Activated CD4-positive, CD25-positive, alpha-beta regulatory T cell treated with anti-CD3 and anti-CD28 coated beads, Interleukin-2, amount 50 U/mL, for 16 hours (primary cell): ENCODE measurements around the gene NKIRAS2.
A peak's percentile ranks its signal among the peaks of the same experiment; 100 is the strongest.
"Not testable (repeated sequence)": the region's sequence is repeated elsewhere in the genome, so short reads cannot be mapped to it uniquely, and the experiment has no call there.

Experiments used
- DNase-seq: peaks from one replicate; pipeline ENCODE4 v3.0.0-alpha.2; 2020; ENCODE audit warnings: low read depth, low spot score

NKIRAS2 gene

DNA sequence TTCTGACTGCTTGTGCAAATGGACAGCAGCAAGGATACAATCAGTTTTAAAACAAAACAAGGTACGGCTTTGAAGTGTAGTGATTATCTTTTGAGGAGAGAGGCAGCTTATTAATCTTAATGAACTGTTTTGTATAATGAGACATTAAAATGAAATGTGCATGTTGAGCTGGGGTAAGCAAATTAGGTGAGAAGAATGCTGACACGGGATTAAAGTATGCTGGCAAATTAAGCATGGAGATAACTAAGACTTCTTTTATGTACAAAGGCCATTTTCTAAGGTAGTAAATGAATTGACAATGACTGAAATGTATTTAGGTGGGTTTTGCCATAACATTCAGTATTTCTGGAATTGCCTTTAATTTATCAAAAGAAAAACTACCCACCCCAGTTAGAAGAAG lies 21.4 kb upstream of the NKIRAS2 start:
- DNase-seq = no peak

DNA sequence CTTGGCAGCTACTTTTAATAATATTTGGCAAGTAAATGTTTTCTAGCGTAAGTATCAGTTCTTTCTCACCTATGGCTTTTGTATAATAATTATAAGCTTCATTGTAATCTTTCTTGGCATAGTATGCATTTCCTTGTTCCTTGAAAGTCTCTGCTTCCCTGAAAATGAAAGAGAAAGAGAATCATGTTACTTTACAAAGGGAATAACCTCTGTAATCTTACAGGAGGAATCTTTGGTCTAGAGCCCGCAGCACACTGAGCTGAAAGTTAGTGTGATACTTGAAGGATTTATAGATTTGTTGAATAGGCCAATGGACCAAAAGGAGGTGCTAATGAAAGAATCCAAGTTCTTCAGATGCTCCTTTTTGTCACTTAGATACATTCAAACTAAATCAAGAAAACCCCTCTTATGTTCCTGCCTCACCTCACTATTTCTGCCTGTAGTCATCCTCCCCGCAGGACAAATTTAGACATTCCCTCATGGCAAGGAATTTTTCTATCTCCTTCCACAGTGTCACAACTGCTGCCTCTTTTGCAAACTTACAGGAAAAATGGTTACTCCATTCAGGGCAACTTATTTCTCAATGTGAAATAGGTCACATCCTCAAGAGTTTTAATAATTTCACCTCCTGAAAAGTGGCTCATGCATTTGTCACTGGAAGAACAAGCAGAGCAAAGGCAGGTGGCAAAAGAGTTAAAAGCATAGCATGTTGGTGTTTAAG lies 19.3 kb upstream of the NKIRAS2 start:
- DNase-seq = no peak

DNA sequence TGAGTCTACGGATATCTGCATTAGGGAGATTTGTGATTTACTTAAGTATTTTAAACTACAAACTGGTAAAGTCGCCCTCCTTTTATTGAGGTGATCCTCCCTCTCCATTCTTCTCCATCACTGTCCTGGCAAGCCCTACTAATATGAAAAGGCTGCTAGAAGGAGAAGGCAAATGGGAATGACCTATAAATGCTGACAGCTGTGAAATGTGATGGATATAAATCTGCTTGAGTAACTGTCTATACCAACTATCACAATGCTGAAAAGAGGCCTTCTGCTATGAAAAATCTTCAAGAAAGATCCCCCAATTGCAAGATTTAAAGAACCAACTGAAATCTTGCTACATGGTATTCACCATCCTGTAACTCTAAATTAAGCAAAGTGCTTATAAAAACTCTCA lies 18.2 kb upstream of the NKIRAS2 start:
- no peak for DNase-seq

DNA sequence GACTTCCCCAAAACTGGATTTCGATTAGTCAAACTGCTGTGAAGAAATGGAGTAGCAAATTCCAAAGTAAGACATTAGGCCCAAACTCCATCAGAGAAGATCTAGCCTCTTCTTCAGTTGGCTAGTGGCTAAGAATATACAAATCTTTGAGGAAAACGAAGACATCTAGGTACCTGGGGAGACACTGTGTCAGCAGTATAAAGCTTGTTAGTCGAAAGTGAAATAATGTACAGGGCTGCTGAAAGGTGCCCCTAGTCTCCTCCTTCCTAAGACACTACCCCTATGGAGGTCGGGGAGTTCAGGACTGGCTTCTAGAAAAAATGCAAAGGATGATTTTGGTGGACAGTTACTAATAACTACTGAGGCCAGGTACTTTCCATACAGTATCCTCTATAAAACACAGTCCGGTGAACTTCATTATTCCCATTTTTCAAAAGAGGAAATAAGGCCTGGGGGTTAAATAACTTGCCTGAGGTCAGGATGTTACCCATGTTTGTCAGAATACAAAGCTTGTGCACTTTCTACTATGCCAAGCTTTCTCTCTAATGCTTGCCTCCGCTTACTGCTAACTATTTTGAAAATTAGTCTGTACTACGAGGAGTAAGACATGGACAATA lies 17.6 kb upstream of the NKIRAS2 start:
- no peak for DNase-seq

DNA sequence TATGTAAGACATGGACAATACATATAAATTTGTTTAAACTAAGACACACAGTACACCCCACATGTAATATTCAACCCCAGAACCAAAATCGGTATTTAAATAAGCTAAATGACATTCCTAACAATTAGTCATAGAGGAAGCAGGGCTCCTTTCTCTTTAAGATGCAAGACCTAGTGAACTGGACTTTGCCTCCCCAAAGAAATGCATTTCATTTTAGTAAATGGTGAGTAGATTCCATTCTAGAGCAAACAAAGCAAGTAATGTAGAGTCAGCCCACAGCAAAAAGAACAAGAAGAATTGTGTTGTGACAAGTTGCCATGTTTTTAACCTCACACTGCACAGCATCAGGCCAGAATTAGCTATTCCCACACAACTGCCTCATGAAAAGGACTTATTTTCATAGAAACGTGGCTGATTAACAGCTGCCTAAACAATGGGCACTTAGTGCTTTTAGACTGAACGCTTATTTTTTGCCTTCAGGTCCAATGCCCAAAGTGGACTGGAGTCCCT lies 17.0 kb upstream of the NKIRAS2 start:
- no peak for DNase-seq

DNA sequence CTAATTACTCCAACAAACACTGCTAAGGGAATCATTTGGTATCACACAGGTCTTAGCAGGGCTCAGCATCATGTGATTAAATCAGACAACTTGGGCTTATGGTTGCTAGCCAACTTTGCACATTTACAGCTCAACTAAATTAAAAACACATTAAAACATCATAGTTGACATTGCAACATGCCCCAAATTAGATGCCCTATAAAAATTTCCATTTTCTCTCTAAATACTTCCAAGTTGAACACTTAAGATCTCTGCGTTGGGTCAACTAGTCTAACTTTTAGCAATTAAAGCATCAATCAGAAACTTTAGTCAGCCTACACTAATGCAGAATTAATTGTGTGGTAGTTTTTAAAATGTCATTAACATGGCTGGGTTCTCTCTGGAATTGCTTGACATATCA lies 14.7 kb upstream of the NKIRAS2 start:
- no peak for DNase-seq

DNA sequence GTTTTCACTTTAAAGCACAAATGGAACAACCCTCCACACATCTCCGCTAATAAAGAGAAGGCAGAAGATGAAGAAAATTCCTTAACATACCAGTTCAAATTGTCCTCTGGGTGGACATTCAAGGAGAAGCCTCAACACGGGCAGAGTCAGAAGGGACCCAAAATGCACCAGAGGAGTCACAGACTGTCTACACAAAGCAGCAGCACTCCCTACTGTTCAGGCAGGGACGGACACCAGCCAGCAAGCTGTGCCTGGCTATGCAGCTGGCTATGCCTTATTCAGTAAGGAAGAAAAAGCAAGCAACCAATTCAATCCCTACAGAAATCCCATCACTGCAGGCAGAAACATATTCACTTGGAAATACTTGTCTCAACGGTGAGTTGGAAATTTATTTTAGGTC lies 10.7 kb upstream of the NKIRAS2 start:
- DNase-seq = no peak

DNA sequence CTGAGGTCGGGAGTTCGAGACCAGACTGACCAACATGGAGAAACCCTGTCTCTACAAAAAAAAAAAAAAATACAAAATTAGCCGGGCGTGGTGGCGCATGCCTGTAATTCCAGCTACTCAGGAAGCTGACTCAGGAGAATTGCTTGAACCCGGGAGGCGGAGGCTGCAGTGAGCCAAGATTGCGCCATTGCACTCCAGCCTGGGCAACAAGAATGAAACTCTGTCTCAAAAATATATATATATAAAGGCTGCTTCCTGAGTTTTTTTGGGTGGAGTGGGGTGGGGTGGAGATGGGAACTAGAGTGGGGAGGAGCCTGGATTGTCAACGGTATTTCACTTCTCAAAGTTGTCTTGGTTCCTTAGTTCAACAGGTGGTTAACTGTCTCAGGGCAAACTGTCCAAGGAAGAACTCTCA lies 9.6 kb upstream of the NKIRAS2 start:
- not testable (repeated sequence) for DNase-seq

DNA sequence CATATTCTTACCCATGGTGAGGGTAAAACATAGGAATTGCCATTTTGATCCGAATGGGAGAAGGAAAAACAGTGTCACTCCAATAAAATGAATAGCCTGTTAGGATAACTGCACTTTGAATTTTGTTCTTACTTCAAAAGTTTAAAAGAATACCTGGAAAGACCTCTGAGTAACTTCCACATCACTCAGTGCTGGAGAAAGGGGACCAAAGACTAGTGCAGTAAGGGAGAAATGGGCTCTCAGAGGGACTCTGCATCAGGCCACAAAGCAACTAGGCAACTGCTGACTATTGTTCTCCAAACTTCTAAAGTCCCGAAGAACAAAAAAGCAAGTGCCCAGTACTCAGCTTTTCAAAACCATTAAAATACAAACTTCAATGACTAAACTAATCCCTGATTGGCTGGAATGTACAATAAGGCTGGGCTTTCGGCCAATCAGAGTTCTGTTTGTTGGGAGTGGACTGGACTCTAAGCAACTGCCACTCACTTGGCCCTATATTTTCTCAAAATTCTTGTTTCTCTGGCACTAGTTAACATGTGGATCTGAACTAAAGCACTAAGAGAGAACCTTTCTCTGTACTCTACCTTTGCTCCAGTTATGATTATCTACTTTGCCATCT lies 8.9 kb upstream of the NKIRAS2 start:
- DNase-seq = no peak

DNA sequence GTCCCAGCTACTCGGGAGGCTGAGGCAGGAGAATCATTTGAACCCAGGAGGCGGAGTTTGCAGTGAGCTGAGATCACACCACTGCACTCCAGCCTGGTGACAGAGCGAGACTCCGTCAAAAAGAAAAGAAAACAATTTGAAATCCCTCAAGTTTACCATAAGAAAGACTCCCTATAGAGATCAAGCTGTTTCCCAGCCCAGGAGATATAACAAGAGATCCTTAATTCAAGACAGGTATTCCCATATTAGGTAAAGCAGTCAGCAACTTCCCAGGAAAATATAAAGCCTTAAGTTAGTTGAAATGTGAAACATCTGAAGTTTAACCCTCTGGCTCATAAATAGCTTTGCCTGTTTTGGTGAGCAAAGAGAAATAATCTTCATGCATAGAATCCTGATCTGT lies 7.5 kb upstream of the NKIRAS2 start:
- DNase-seq = not testable (repeated sequence)

DNA sequence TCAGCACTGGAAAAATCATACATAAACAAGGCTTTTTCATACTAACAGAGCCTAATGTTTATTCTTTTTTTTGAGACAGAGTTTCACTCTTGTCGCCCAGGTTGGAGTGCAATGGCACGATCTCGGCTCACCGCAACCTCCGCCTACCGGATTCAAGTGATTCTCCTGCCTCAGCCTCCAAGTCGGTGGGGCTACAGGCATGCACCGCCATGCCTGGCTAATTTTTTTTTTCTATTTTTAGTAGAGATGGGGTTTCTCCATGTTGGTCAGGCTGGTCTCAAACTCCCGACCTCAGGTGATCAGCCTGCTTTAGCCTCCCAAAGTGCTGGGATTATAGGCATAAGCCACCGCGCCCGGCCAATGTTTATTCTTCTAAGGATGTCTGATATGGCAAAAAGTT lies 6.2 kb upstream of the NKIRAS2 start:
- DNase-seq = not testable (repeated sequence)

DNA sequence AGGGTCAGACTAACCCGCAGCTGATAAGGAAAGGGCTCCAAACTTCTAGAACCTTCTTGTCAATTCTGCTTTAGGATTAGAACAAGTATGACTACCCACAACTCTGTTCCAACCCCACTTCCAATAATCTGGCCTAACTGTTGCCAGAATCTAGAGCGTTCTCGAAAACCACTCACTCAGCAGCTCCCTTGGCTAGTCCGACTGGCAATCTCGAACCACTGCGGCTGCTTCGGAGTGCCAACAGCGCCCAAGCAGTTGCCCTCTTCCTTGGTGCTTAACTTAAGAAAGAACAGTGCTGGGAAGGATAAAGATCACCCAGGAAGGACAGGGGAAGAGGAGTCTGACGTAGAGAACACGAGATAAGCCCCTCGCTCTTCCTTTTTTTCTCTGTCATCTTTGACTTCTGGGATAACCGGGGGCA lies 3.5 kb upstream of the NKIRAS2 start:
- no peak for DNase-seq

DNA sequence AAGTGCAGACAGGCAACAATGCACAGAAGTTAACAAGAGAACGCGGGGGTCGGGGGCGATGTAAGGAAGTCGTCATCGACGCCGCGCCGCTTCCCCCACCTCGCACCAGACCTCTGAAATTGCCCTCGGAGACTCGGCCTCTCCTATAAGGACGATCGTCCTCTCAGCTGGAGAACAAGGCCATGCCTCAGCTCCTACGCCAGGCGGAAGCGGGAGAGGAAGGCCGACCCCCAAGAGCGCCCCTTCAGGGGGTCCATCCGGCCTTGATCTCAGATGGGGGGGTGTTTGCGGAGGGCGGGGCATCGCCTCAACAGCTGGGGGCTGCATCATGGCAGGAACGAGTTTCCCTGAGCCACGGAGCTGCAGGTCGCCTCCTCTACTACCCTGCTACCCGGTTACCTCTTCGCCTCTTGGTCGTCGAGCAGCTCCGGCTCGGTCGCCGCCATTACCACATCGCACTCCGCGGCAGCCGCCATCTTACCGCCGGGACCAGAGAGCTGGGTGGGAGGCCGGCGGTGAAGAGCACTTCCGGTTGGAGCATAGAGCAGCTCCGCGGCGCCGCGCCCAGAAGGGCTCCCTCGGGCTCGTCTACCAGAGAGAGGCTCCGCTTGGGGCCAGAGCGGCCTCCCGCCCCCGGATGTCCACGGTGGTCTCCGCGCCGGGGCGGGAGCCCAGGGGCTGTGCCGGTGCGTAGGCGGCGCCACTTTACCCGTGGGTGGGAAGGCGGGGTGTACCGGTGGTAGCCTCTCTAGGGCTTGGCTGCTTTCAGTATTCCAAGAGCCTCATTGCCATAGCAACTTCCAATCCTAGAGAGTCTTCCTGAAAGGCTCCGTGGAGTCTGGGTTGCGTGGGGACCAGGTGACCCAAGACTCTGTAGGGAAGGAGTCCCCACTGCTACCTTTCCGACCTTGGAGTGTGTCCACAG lies 2.7 kb upstream of the NKIRAS2 start, which contains the start of gene DNAJC7:
Gene DNAJC7, minus strand, starts transcription at position 499 of the 925 bp plus-strand sequence. Its CDS starts 23 bp downstream, at position 476.
- peak; percentile 75 for DNase-seq

DNA sequence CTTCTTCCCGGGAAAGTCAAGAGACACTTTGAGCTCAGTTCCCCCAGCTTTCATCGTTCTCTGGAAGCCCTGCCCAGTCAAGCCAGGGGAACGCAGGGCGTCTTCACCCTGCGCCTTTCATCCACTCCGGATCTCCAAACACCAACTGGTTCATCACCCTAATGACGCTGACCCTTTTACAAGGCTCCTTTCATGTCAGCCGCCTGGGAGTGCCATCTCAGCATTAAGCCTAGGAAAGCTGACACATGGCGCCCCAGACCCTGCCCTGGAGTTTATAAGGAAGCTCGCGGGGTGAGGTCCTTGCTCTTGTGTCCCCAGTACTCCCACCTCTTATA lies 2.1 kb upstream of the NKIRAS2 start:
- no peak for DNase-seq

DNA sequence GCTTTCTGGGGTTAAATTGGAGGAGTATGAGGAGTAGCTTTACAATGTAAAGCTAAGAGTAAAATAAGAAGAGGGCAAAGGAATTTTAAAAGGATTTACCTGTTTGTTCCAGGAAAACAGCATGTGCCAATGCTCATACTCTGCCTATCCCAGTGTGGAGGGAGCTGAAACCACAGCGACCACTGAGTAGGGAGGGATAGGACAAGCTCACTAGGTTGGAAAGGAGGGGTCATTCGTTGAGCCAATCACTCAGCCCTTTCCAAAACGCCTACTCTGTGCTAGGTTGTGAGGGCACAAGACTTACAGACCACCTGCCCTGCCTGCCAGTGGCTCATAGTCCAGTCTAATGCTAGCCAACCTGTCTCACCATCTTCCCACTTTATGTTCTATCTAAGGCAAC lies 1.6 kb upstream of the NKIRAS2 start:
- no peak for DNase-seq

DNA sequence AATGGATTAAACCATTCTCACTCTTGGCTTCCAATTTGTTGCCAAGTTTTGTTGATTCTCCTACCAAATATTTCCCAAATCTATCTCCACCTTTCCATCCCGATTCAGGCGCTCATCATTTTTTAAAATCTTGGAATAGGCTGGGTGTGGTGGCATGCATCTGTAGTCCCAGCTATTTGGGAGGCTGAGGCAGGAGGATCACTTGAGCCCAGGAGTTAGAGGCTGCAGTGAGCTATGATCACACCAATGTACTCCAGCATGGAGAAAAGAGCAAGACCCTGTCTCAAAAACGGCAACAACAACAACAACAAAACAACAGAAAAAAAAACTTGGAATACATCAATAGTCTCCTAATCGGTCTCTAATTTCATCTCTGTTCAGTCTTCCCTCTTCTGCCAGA lies 902 bp upstream of the NKIRAS2 start:
- no peak for DNase-seq

DNA sequence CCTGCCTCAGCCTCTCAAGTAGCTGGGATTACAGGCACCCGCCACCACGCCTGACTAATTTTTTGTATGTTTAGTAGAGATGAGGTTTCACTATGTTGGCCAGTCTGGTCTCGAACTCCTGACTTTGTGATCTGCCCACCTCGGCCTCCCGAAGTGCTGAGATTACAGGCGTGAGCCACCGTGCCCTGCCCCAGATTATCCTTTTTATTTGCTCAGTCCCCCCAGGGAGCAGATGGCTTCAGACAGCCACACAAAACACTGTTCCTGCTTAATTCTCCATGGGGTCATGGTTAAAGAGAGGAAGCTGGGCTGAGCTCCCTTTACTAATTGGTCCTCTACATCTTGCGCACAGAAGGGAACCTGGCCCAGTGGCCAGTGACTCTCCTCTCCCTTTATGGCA lies 955 bp downstream of the NKIRAS2 start:
- DNase-seq = not testable (repeated sequence)

DNA sequence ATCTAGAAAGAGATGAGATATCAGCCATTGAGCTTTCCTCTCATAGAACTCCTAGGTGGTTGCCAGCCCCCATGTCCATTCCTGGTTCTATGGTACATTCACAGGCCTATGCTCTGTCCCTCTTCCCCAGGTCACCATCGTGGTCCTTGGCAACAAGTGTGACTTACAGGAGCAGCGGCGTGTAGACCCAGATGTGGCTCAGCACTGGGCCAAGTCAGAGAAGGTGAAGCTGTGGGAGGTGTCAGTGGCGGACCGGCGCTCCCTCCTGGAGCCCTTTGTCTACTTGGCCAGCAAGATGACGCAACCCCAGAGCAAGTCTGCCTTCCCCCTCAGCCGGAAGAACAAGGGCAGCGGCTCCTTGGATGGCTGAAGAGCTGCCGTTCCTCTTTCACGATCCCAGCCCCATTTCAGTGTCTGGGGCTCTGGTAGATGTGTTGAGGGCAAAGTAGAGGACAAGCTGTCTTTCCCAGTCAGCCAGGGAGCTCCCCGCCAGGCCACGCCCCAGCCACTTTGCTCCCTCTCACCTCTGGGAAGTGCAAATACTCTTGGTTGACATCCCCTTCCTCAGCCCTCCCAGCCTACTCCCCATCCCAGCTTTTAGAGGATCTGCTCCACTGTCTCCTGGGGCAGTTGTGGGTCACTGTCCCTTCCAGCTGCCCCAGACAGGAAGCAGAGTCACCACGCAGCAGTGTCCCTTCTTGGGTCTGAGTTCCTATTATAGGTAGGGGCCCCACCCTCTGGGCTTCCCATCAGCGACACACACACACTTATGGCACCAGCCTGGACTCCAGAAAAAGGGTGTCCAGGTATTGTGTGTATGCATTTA lies 3.8 kb downstream of the NKIRAS2 start:
- no peak for DNase-seq

DNA sequence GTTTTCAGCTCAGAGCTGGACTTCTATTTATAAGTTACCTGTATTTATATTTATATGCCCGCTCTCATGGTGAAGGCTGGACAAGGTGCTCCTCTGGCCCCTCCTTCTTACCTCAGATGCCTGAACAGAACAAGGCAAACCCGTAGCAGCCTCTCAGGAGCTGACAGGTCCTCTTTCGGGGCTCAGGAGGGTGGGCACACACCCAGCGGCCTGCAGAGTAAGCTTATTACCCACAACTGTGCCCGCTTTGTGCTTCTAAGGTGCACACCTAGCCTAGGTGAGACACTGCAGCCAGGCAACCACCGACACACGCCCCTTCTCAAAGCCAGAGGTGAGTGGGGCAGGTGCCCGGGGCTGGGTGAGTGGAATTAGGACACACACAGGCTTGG lies 5.3 kb downstream of the NKIRAS2 start:
- no peak for DNase-seq

DNA sequence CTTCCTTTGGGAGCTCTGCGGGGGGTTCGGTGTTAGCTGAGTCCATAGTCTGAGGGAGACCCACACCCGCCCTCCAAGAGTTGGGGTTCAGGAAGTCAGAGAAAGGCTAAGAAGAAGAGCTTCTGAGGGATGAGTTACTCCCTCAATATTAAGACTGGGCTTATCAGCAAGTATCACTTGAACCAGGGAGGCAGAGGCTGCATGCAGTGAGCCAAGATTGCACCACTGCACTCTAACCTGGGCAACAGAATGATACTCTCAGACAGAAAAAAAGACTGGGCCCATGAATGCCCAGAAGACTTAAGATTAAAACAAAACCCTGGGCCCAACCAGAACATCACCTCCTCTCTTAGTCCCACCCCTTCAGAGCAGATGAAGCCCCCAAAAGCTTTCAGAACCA lies 6.0 kb downstream of the NKIRAS2 start:
- DNase-seq = no peak
